Skin epidermis (tissue), 12 donors: Measurements from ENCODE around the gene TRMT6.

ENCODE experiments used
- H3K27ac ChIP-seq, 21 experiments: fragments of 200-600 bp; sonication (generic) in 11 of 21; one replicate each; pipeline ENCODE4 v1.5.0; 2020; ENCODE audit warnings: mild to moderate bottlenecking in 3 of 21, inconsistent platforms in 2 of 21, moderate library complexity in 2 of 21
- H3K4me3 ChIP-seq, 7 experiments: fragments of 200-600 bp; sonication (generic) in 2 of 7; one replicate each; pipeline ENCODE4 v1.5.0; 2020; ENCODE audit warnings: inconsistent platforms in 2 of 7, mild to moderate bottlenecking in 2 of 7, moderate library complexity in 1 of 7

Gene TRMT6

GRCh38 chr20:5967469-5967868 lies 17.1 kb upstream of the TRMT6 start:
- no peak overlapping the region for H3K4me3 ChIP-seq
- no peak overlapping the region for H3K27ac ChIP-seq

GRCh38 chr20:5949943-5950270 lies 426 bp downstream of the TRMT6 start:
- Histone ChIP-seq H3K27ac (peak overlapping the region in 18 of 21 experiments; percentile 34 to 86 (median 82)), H3K4me3 (peak overlapping the region; percentile 56 to 94 (median 84))

- Histone ChIP-seq H3K27ac (no peak overlapping the region), H3K4me3 (no peak overlapping the region)
Observed at GRCh38 chr20:5947276-5947675, 3.1 kb downstream of the TRMT6 start.

GRCh38 chr20:5945963-5946362 lies 4.4 kb downstream of the TRMT6 start:
- H3K4me3 ChIP-seq = no peak overlapping the region
- no peak overlapping the region for H3K27ac ChIP-seq

GRCh38 chr20:5938456-5939029 lies 11.8 kb downstream of the TRMT6 start:
- Histone ChIP-seq H3K27ac (no peak overlapping the region), H3K4me3 (no peak overlapping the region)

DNA sequence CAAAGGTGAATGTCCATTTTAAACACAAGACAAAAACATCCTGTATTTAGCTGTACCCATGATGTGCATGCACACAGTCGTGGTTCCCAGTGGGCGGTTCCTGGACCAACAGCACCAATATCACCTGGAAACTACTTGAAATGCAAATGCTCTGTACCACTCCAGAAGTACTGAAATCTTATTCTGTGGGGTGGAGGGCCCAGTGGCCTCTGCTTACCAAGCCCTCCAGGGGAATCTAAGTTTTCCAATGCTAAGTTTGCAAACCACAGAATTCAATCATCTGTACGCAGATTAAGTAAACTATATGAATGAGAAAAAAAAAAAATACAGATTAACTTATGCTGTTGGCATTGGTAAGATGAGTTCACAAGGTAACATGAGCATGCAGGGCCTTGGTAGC lies 14.1 kb downstream of the TRMT6 start:
- no peak overlapping the region for H3K27ac ChIP-seq
- H3K4me3 ChIP-seq = no peak overlapping the region

GRCh38 chr20:5935384-5935783 lies 14.9 kb downstream of the TRMT6 start:
- H3K27ac ChIP-seq = no peak overlapping the region
- H3K4me3 ChIP-seq = no peak overlapping the region

DNA sequence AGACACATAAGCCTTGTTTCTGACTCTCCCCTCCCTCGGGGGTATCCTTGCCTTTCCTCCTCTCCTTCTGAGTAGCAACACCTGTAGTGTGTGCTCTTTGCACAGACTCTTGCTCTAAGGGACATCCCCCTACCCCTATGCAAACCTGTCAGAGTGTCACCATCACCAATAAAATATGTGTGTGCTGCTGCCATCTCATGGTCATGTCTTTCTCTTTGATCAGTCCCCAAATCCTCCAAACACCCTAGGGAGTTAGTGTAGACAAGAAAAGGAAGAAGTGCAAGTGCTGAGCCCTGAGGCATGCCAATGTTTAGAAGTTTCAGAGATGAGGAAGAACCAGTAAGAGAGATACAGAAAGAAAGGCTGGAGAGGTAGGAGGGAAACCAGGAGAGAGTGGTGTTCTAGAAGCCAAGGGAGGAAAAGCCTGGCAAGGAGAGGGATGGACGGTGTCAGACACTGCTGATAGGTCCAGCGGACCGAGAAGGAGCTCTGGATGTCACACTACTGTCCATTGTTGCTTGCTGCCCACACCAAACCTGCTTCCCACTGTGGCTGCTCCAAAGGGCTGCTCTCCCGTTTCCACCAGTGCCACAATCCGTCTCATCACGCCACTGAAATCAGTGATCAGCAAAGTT lies 16.4 kb downstream of the TRMT6 start:
- no peak overlapping the region for H3K4me3 ChIP-seq
- H3K27ac ChIP-seq = no peak overlapping the region

- no peak overlapping the region for H3K4me3 ChIP-seq
Observed at GRCh38 chr20:5932796-5933195, 17.5 kb downstream of the TRMT6 start.

GRCh38 chr20:5931411-5931810 lies 18.9 kb downstream of the TRMT6 start:
- Histone ChIP-seq H3K27ac (no peak overlapping the region), H3K4me3 (no peak overlapping the region)

More at GRCh38 chr20:5932796-5933195, 17.5 kb downstream of the TRMT6 start:
- H3K27ac ChIP-seq = no peak overlapping the region

DNA sequence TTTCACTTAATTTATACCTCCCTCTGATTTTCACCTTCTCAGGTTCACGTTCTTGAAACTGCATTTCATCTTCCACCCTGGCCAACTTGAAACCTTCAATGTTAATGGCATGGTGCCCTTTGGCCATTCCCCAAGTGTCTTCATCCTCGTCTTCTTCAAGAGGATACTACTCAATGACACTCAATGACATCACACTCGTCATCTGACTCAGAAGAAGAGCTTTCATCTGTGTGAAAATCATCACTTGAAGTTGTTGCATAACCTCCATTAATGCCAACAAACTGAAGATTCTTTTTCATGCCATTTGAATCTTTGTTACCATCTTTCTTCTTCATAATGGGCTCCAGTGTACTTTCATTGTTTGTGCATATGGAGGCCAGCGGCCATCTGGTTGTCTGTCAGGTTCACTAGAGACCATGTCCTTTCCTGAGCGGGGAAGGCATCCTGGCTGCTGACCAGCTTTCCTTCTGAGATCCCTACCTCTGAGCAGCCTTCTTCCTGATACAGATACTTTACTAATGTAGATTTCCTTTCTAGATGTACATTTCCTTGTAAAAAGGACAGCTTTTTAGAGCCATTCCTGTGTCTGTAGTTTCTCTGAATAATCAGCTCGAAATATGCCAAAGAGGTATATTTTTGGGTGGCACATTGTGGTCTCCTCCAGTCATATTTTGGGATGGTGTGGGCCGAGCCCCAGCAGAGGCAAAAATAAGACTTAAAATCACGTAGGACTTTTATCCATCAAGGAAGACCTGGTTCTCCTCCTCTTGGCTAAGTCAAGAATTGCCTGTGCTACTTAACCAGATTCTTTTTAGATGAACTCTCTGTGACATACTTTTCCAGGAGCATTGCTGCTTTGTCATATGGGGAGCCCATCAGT lies 21.3 kb downstream of the TRMT6 start:
- no peak overlapping the region for H3K27ac ChIP-seq

GRCh38 chr20:5927749-5928462 lies 22.4 kb downstream of the TRMT6 start:
- Histone ChIP-seq H3K27ac (no peak overlapping the region), H3K4me3 (no peak overlapping the region)

More for the DNA sequence above, 21.3 kb downstream of the TRMT6 start:
- no peak overlapping the region for H3K4me3 ChIP-seq

- H3K27ac ChIP-seq = no peak overlapping the region
- no peak overlapping the region for H3K4me3 ChIP-seq
Observed at GRCh38 chr20:5925551-5925950, 24.8 kb downstream of the TRMT6 start.

DNA sequence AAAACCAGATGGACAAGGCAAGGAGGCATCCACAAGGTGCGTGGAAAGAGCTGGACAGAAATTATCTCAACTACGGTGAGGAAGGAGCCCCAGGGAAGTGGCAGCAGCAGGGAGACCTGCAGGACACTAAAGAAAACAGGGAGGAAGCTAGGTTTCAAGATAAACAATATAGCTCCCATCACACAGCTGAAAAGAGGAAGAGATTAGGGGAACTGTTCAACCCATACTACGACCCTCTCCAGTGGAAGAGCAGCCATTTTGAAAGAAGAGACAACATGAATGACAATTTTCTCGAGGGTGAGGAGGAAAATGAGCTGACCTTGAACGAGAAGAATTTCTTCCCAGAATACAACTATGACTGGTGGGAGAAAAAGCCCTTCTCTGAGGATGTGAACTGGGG lies 26.8 kb downstream of the TRMT6 start:
- Histone ChIP-seq H3K4me3 (no peak overlapping the region), H3K27ac (no peak overlapping the region)

DNA sequence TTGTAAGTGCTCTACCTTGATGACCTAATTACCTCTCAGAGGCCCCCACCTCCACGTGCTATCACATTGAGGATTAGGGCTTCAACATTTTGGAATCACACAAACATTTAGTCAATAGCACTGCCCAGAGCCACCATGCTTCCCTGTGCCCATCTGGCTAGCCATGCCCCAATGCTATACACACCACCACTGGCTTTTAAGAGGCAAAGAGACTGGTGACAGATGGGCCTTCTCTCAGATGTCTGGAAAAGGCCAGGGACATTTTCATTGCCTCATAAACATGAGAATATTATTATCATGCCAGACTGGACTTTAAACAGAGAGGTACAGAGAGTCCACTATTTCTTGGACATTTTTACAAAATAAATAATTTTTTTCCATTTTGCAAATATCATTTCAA lies 29.8 kb downstream of the TRMT6 start:
- no peak overlapping the region for H3K27ac ChIP-seq
- no peak overlapping the region for H3K4me3 ChIP-seq

DNA sequence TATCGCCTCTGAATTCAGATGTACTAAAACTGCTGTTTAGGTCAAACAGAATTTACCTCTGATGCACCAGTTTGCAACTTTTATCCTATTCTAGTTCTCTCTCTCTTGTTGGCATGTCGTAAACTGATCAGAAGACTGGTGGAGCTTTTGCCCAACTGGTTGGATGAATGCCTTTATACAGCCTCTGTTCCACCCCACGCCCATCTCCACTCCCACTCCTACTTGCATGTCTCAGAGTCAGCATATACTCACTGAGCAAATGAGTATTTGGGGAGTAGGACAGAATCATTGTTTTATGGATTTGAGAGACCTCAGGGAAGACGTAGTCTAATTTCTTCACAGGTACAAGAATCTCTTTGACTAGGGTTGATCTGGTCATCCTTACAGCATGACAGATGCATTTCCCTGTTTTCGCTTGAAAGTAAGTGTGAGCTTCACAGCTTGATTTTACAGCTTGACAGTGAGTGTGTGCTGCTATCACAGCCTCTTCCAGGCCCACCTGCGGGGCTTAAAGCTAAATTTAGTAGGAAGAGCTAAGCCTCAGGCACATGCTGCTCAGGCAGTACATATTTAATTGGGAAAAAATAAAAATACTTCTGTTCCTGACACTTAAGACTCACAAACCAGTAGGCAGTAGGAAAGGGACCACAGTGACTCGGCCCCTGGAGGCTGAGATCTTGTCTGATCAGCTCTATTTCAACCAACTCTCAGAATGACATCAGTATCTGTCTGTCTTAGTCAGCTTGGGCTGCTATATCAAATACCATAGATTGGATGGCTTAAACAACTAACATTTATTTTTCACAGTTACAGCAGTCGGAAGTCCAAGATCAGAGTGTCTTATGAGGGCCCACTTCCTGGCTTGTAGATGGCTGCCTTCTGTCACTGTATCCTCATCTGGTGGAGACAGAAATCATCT lies 30.4 kb downstream of the TRMT6 start:
- Histone ChIP-seq H3K4me3 (no peak overlapping the region), H3K27ac (no peak overlapping the region)

GRCh38 chr20:5918856-5919625 lies 31.3 kb downstream of the TRMT6 start:
- H3K4me3 ChIP-seq = no peak overlapping the region
- H3K27ac ChIP-seq = peak overlapping the region in 2 of 21 experiments; percentile 24 to 54

DNA sequence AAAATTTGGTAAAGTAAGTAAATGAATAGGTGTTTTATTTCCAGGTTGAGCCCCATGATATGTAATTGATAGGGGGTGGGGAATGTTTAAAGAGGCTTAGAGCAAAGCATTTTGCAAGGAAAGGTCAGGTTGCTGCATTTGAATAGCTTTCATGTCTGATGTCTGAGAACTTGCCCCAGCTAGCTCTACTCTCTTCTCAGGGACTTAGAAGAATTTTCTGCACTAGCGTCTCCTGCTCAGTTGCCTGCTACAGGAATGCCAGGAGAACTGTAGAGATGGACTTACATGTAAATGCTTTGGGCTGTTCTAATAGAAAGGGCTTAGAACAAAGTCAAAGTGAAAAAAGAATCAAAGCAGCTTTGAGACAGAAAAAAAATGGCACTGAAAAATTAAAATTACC lies 35.5 kb downstream of the TRMT6 start:
- Histone ChIP-seq H3K4me3 (no peak overlapping the region), H3K27ac (no peak overlapping the region)

DNA sequence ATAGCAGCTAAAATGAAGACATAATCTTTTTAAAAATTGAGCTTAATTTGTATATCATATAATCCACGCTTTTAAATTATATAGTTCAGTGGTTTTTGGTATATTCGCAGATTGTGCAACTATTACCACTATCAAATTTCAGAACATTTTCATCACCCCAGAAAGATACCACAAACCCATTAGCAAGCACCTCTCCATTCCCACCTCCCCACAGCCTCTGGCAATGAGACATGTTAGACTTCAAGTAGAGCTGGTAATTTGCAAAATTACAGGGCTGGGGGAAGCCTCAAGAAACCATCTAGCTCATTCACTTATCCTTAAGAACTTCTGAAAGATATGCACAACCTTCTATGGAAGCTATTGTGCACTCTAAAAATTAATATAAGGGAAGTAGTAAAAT lies 37.2 kb downstream of the TRMT6 start:
- Histone ChIP-seq H3K27ac (no peak overlapping the region), H3K4me3 (no peak overlapping the region)
